Subcutaneous adipose tissue (tissue), 4 donors: Measurements from ENCODE around the gene CCR2. TPM values are rescaled to one million over a fixed set of nuclear protein-coding genes. Genes with fewer than 3 reads are reported as not detected.

Experiments used
- CTCF ChIP-seq: fragments of 450-650 bp; IDR thresholded peaks from one replicate; pipeline ENCODE4 v1.5.1; 2016; ENCODE audit warnings: low read depth, mild to moderate bottlenecking, control low read depth, antibody characterized with exemption, moderate library complexity
- total RNA-seq, 4 donors: library from RNA; depleted of rRNA; stranded (reverse); fragments of >200 nt; gene quantifications; one replicate each; pipeline ENCODE4 v1.1.0, GENCODE V29; 2016

The CCR2 gene
- total RNA-seq, 4 donors from 2014 or later, result 1.3 to 3.4 (median 1.8) TPM

DNA sequence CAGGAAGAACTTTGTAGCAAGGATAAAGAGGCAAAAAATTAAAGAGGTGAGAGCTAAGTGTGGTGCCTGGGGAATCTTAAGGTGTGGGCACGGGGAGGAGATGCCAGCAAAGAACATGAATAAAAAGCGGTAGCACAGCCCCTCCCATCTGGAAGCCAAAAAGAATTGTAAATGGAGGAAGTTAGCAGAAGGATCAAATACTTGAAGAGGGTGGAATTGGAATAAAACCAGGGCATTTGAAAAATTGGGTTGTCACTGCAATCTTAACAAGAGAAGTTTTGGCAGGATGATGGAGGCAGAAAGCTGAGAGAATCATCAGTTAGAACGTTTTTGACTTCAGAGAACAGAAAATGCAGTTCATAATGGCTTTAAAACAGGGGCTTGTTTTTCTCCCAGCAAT is 2.4 kb downstream of the CCR2 start:
- no peak for TF ChIP-seq CTCF

- TF ChIP-seq CTCF, result no peak
Measured at GRCh38 chr3:46356909-46357308, 3.0 kb downstream of the CCR2 start.

DNA sequence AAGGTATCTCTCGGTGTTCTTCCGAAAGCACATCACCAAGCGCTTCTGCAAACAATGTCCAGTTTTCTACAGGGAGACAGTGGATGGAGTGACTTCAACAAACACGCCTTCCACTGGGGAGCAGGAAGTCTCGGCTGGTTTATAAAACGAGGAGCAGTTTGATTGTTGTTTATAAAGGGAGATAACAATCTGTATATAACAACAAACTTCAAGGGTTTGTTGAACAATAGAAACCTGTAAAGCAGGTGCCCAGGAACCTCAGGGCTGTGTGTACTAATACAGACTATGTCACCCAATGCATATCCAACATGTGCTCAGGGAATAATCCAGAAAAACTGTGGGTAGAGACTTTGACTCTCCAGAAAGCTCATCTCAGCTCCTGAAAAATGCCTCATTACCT is 4.6 kb downstream of the CCR2 start:
- TF ChIP-seq CTCF, result no peak

GRCh38 chr3:46359733-46360493 is 6.0 kb downstream of the CCR2 start:
- no peak for TF ChIP-seq CTCF

- no peak for TF ChIP-seq CTCF
Measured at GRCh38 chr3:46360907-46361306, 7.0 kb downstream of the CCR2 start.

DNA sequence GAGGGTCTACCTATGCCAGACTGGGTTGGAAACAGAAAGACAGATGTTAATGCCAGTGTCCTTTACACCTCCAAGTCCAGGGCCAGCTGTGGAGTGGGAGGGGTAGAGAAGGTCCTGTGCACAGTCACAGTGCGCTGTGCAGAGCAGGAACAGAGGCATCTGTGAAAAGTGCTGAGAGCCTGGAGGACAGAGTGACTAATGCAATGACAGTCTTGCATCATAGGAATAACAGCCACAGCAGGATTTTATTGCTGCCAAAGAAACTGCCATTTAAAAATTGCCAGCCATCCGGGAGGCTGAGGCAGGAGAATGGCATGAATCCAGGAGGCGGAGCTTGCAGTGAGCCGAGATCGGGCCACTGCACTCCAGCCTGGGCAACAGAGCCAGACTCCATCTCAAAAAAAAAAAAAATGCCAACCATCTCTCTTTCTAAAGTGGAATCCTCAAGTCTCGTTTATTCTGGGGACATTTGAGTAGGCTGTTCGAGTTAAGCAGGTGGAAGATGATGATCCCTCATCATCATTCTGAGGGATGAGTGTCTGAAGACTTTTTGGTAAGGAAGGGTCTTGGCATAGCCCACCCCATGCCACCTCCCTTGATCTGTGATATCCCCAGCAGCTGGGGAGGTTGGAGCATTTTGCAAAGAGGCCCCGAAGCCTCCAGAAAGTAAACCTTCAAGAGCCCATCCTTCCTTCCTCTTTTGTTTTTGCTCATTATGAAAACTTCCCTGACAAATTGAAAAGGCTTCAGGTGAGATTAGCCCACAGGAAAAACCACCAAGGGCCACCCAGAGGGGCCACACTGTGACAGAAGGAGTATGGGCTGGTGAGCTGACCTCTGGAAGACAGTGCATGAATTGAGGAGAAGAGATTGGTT is 7.7 kb downstream of the CCR2 start:
- no peak for TF ChIP-seq CTCF

DNA sequence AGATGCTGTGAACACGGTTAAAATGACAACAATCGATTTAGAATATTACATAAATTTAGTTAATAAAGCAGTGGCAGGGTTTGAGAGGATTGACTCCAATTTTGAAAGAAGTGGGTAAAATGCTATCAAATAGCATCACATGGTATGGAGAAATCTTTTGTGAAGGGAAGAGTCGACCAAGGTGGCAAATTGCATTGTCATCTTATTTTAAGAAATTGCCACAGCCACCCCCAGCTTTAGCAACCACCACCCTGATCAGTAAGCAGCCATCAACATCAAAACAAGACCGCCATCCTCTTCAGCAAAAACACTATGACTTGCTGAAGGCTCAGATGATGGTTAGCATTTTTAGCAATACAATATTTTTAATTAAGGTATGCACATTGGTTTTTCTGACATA is 11.1 kb downstream of the CCR2 start:
- no peak for TF ChIP-seq CTCF
